ENCODE results near the gene PDX1. TPM values are rescaled to one million over a fixed set of nuclear protein-coding genes. Genes with fewer than 3 reads are reported as not detected.

Gene PDX1
- total and polyA plus RNA-seq, 2 of the 13 experiments (the other 11 are each of a cell fraction or from before 2014, with no cell fraction given), result 0.07 TPM; not detected in 1

GRCh38 chr13:27919934-27920676 lies at the start of gene PDX1 (continued):
- TF ChIP-seq TBL1XR1 (IDR thresholded peaks at IDR 0.05; ENCODE audit: borderline replicate concordance, low read length, partially characterized antibody) (no peak), ARNTL (CRISPR knock-in tag; IDR thresholded peaks at IDR 0.05) (no peak), ZNF251 (CRISPR knock-in tag; IDR thresholded peaks at IDR 0.05) (no peak), ZNF615 (CRISPR knock-in tag; IDR thresholded peaks at IDR 0.05; ENCODE audit: borderline replicate concordance) (no peak), ZNF230 (CRISPR knock-in tag; IDR thresholded peaks at IDR 0.05) (no peak), ZNF740 (CRISPR knock-in tag; IDR thresholded peaks at IDR 0.05) (0 out of 2 replicates have a peak, but pooled peaks have one; percentile 44), SRY (CRISPR knock-in tag; IDR thresholded peaks at IDR 0.05) (0 out of 2 replicates have a peak, but pooled peaks have one; percentile 34), GABPB1 (CRISPR knock-in tag; IDR thresholded peaks at IDR 0.05) (peak; percentile 55; the same call in 1 of the 2 replicates), ZNF326 (CRISPR knock-in tag; IDR thresholded peaks at IDR 0.05; ENCODE audit: borderline replicate concordance) (no peak), ARID3A (IDR thresholded peaks at IDR 0.05; ENCODE audit: low read depth, low read length) (no peak), ZSCAN5A (CRISPR knock-in tag; IDR thresholded peaks at IDR 0.05; ENCODE audit: borderline replicate concordance) (no peak), RXRA (CRISPR knock-in tag; IDR thresholded peaks at IDR 0.05) (no peak), ZNF761 (CRISPR knock-in tag; conservative IDR thresholded peaks at IDR 0.05) (no peak), SMC3 (IDR thresholded peaks at IDR 0.05; ENCODE audit: low read length) (no peak), FOXC1 (CRISPR knock-in tag; IDR thresholded peaks at IDR 0.05; ENCODE audit: borderline replicate concordance) (peak; percentile 39; the same call in 1 of the 2 replicates), SOX5 (CRISPR knock-in tag; IDR thresholded peaks at IDR 0.05; ENCODE audit: borderline replicate concordance) (no peak), E2F2 (CRISPR knock-in tag; IDR thresholded peaks at IDR 0.05; ENCODE audit: borderline replicate concordance) (no peak), PCBP1 (IDR thresholded peaks at IDR 0.05; ENCODE audit: borderline replicate concordance, low read depth, low read length) (no peak), ETV5 (CRISPR knock-in tag; IDR thresholded peaks at IDR 0.05; ENCODE audit: borderline replicate concordance) (no peak), USF2 (IDR thresholded peaks at IDR 0.05; ENCODE audit: low read depth, low read length) (no peak), USF2 (CRISPR knock-in tag; IDR thresholded peaks at IDR 0.05; ENCODE audit: borderline replicate concordance) (peak; percentile 57; the same call in 1 of the 2 replicates), SNAPC2 (CRISPR knock-in tag; IDR thresholded peaks at IDR 0.05) (no peak)
